K562 (cell line): ENCODE data around the gene GLIS1. TPM values are rescaled to one million over a fixed set of nuclear protein-coding genes. Genes with fewer than 3 reads are reported as not detected.
A peak's percentile ranks its signal among the peaks of the same experiment; 100 is the strongest.

Experiments used
- HNRNPL ChIP-seq: fragments of 200-400 bp; formaldehyde crosslinking; IDR thresholded peaks from 2 replicates; pipeline ENCODE4 v1.6.1; 2017; ENCODE audit warnings: low read depth, mild to moderate bottlenecking, low read length
- KDM5B ChIP-seq: fragments of 200-600 bp; sonication (generic); IDR thresholded peaks from 2 replicates; pipeline ENCODE4 v1.6.1; 2012; ENCODE audit warnings: low read depth, mild to moderate bottlenecking, moderate library complexity, low read length, control low read depth, inconsistent platforms; ENCODE audit not compliant: insufficient replicate concordance
- PCBP1 ChIP-seq: fragments of 200-400 bp; formaldehyde crosslinking; IDR thresholded peaks from 2 replicates; pipeline ENCODE4 v1.6.1; 2018; ENCODE audit warnings: mild to moderate bottlenecking, low read depth, low read length; ENCODE audit not compliant: poor library complexity, severe bottlenecking
- RBBP5 ChIP-seq: fragments of 200-600 bp; sonication (generic); IDR thresholded peaks from 2 replicates; pipeline ENCODE4 v1.6.1; 2012; ENCODE audit warnings: borderline replicate concordance, mild to moderate bottlenecking, low read length, control low read depth, inconsistent platforms; ENCODE audit not compliant: insufficient read depth, poor library complexity, severe bottlenecking
- RUNX1 ChIP-seq: sonication (generic); IDR thresholded peaks from 2 replicates; pipeline ENCODE4 v1.6.1; 2016; ENCODE audit warnings: antibody characterized with exemption, low read depth
- SAFB ChIP-seq: fragments of 200-400 bp; formaldehyde crosslinking; IDR thresholded peaks from 2 replicates; pipeline ENCODE4 v1.6.1; 2017; ENCODE audit warnings: low read depth, low read length, borderline replicate concordance
- SNRNP70 ChIP-seq: fragments of 200-400 bp; formaldehyde crosslinking; optimal IDR thresholded peaks from 2 replicates; pipeline ENCODE3; 2017; ENCODE audit warnings: low read depth, low read length
- U2AF1 ChIP-seq: fragments of 200-400 bp; formaldehyde crosslinking; optimal IDR thresholded peaks from 2 replicates; pipeline ENCODE3; 2017; ENCODE audit warnings: mild to moderate bottlenecking, low read depth, low read length, moderate library complexity
- ZBTB33 ChIP-seq: sonication (generic); formaldehyde crosslinking; IDR thresholded peaks from 2 replicates; pipeline ENCODE4 v1.8.1; 2023; ENCODE audit warnings: mild to moderate bottlenecking, missing genetic modification reagents
- ZKSCAN3 ChIP-seq: fragments of 250-450 bp; sonication (Bioruptor Pico); IDR thresholded peaks from 2 replicates; pipeline ENCODE4 v1.4.0; 2020
- polyA plus RNA-seq, 8 experiments: library from polyadenylated mRNA; depleted of rRNA in 4 of 8; stranded (reverse) in 5 of 8; unstranded in 3 of 8; fragments of >200 nt; fragmentation: Nextera tagmentation in 2 of 8; fragmentation: Illumina TruSeq in 1 of 8; extraction: Ambion mirVana in 2 of 8; extraction: Trizol in 1 of 8; gene quantifications; 2 replicates each; pipeline versions ENCODE4 v1.2.1 to v1.2.3, GENCODE V29; 2011 to 2014; ENCODE audit warnings: inconsistent platforms in 1 of 8, missing spikeins in 1 of 8
- total RNA-seq, 7 experiments: library from RNA; depleted of rRNA in 6 of 7; stranded (reverse); fragments of >200 nt in 6 of 7; fragmentation: Illumina TruSeq in 2 of 7; extraction: Trizol in 2 of 7; gene quantifications; 2 replicates each; pipeline versions ENCODE4 v1.2.1 to v1.2.3, GENCODE V29; 2011 to 2021; ENCODE audit warnings: low replicate concordance in 1 of 7

Gene GLIS1
- total and polyA plus RNA-seq, 9 of the 15 experiments (the other 6 are each of a cell fraction or from before 2014, with no cell fraction given) = not detected

GRCh38 chr1:53738205-53739108 is 507 bp downstream of the GLIS1 start (continued):
- TF ChIP-seq KDM5B = peak; percentile 46
- peak; percentile 21 for TF ChIP-seq PCBP1
- TF ChIP-seq RUNX1 = no peak
- peak; percentile 62; the same call in 1 of the 2 replicates for TF ChIP-seq ZBTB33 (CRISPR knock-in tag)
- peak; percentile 20 for TF ChIP-seq RBBP5
- peak; percentile 66; the same call in 1 of the 2 replicates for TF ChIP-seq SAFB
- TF ChIP-seq HNRNPL = peak; percentile 91
- TF ChIP-seq ZKSCAN3 (CRISPR knock-in tag) = no peak
- peak; percentile 46 for TF ChIP-seq U2AF1
- TF ChIP-seq SNRNP70 = no peak
